SK-N-MC (cell line): ENCODE results near the gene EHMT2.
"Not testable (repeated sequence)": the region's sequence is repeated elsewhere in the genome, so short reads cannot be mapped to it uniquely, and the experiment has no call there.

Source experiments
- DNase-seq: peaks from one replicate; pipeline ENCODE4 v3.0.0-alpha.2; 2011; ENCODE audit warnings: low read depth, low spot score
- H3K27ac ChIP-seq: fragments of 200-600 bp; sonication (generic); 2 replicates; pipeline ENCODE4 v1.5.1; 2016; ENCODE audit warnings: mixed run types
- H3K36me3 ChIP-seq: fragments of 200-600 bp; sonication (generic); 2 replicates; pipeline ENCODE4 v1.6.1; 2017; ENCODE audit warnings: antibody characterized with exemption, low read length, mixed read lengths; ENCODE audit not compliant: insufficient read depth
- H3K4me3 ChIP-seq: fragments of 200-600 bp; sonication (generic); 2 replicates; pipeline ENCODE4 v1.5.1; 2016
- H3K9ac ChIP-seq: fragments of 200-600 bp; sonication (generic); 2 replicates; pipeline ENCODE4 v1.8.0; 2017; ENCODE audit warnings: mixed run types, mixed read lengths; ENCODE audit not compliant: insufficient read length
- H3K9me3 ChIP-seq: fragments of 200-600 bp; sonication (generic); 2 replicates; pipeline ENCODE4 v1.6.1; 2017; ENCODE audit warnings: low read depth, mild to moderate bottlenecking, antibody characterized with exemption, low read length, moderate library complexity, mixed read lengths
- EZH2 ChIP-seq: fragments of 200-600 bp; sonication (generic); IDR thresholded peaks from one replicate; pipeline ENCODE4 v1.6.1; 2017; ENCODE audit warnings: antibody characterized with exemption
- FOXP2 ChIP-seq: optimal IDR thresholded peaks from 2 replicates; pipeline ENCODE3; 2011; ENCODE audit warnings: mild to moderate bottlenecking, moderate library complexity; ENCODE audit not compliant: insufficient read depth; ENCODE audit errors: extremely low read length, control extremely low read depth
- POLR2AphosphoS5 ChIP-seq: IDR thresholded peaks from 2 replicates; pipeline ENCODE4 v1.6.1; 2012; ENCODE audit warnings: mild to moderate bottlenecking, low read depth, low read length, borderline replicate concordance

Gene EHMT2

DNA sequence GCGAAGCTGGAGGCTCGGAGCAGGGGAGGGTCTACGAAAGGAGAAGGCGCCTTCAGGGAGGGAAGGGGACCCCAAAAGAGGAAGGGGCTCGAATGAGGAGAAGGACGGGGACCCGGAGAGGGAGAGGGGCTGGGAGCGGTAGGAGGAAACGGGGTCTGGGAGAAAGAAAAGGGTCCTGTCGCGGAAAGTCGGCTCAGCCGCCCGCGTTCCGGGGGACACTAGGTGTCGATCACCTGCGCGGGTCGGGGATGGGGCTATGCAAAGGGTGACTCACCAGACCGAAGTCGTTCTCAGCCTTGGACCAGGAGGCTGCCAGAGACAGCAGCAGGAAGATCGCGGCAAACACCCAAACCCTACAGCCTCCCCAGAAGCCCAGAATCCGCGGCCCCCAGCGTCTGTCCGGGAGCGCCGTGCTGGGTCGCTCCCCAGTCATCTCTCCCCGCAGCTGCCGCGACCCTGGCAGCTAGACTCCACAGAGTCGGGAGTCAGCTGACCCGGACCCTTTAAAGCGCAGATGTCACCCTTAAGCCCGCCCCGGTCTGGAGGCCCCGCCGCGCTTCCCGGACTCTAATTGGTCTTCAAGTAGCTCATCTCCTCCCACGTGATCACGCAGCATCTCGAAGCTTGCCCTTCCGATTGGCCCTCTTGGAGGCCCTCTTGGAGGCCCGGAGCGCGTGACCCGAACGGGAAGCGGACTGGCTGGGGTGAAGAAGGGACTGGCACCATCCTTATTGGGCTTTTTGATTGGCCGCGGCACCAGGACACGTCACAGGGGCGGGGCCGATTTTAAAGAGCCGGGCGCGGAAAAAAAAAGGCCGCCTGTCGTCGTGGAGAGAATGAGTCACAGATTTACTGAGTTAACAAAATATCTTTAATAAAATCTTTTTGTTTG lies 34.9 kb downstream of the EHMT2 start, which contains the start of gene NEU1:
NEU1 (minus strand) TSS at position 478 of the 892 bp plus-strand sequence; CDS start at position 433, 45 bp downstream.
- Histone ChIP-seq H3K9ac (peak within 1 kb of the TSS; percentile 77), H3K9me3 (no peaks in the 10 kb centered on the region), H3K27ac (peak within 1 kb of the TSS; percentile 95), H3K36me3 (peaks cover 9% of the 10 kb centered on the region; the same call in 1 of the 2 replicates), H3K4me3 (peak within 1 kb of the TSS; percentile 84)
- TF ChIP-seq POLR2AphosphoS5 (peak; percentile 99), FOXP2 (no peak), EZH2 (no peak)
- peak; percentile 100 for DNase-seq

DNA sequence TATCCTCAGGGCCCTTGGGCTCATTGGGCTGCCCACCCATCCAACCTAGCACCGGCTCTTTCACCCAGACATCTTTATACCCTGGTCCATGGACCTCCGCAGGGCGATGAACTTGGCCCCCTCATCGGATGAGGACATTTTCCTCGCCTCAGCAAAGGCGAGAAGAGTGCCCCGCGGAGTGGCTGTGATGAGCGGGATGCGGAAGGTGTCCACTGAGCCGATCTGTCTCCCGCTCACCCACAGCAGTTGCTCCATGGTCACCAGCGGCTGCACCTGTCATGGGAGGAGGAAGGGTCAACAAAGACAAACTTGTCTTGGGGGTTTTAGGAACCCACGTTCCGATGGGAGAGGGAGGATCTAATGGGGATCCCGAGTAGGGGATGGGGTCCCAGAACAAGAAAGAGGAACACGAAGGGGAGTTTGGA lies 35.6 kb downstream of the EHMT2 start:
- no peak overlapping the region for H3K27ac ChIP-seq
- peak overlapping the region; percentile 84 for H3K4me3 ChIP-seq
- no peak for TF ChIP-seq POLR2AphosphoS5
- TF ChIP-seq EZH2: no peak
- no peak for TF ChIP-seq FOXP2
- DNase-seq: no peak
- H3K9ac ChIP-seq: peak overlapping the region; percentile 77
- H3K9me3 ChIP-seq: no peaks in the 10 kb centered on the region
- H3K36me3 ChIP-seq: peaks cover 9% of the 10 kb centered on the region; the same call in 1 of the 2 replicates

DNA sequence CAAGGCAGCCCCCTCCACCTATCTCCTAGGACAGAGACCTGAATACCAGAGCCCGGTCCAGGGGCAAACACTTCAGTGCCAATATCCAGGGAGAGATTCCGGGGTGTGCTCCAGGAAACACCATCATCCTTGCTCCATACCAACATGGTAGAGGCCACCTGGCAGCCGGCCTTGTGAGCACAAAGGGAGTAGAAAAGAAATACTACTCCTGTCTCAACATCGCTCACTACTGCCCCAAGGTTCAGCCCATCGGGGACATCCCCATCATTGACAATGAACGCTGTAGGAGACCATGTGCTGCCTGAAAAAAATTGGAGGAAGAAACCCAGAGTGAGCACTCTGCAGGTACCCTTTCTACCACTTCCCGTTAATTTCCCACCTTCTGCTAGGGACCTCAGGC lies 36.3 kb downstream of the EHMT2 start:
- no peak overlapping the region for H3K4me3 ChIP-seq
- no peak overlapping the region for H3K27ac ChIP-seq
- DNase-seq: no peak
- H3K9me3 ChIP-seq: no peaks in the 10 kb centered on the region
- no peak overlapping the region for H3K9ac ChIP-seq
- no peak for TF ChIP-seq POLR2AphosphoS5
- no peak for TF ChIP-seq FOXP2
- no peak for TF ChIP-seq EZH2
- H3K36me3 ChIP-seq: peaks cover 9% of the 10 kb centered on the region; the same call in 1 of the 2 replicates

DNA sequence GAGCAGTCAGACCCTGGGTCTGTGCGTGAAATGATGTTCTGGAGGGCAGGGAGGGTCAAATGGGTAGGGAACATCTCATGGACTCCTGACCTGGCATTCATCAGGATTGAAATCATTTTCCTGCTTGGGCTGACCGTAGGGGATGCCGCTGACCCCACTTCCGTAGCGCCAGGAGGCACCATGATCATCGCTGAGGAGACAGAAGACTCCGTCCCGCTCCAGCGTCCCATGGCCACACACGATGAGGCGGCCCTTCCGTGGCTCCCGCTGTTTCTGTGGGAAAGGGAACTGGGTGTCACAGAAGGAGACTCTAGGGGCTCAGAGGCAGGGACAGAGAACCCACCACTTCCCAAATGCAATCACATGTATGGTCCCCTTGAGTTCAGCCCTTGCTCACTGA lies 37.1 kb downstream of the EHMT2 start:
- no peak overlapping the region for H3K9ac ChIP-seq
- H3K36me3 ChIP-seq: peaks cover 9% of the 10 kb centered on the region; the same call in 1 of the 2 replicates
- no peaks in the 10 kb centered on the region for H3K9me3 ChIP-seq
- DNase-seq: no peak
- TF ChIP-seq POLR2AphosphoS5 (no peak), FOXP2 (no peak), EZH2 (no peak)
- H3K27ac ChIP-seq: no peak overlapping the region
- no peak overlapping the region for H3K4me3 ChIP-seq

DNA sequence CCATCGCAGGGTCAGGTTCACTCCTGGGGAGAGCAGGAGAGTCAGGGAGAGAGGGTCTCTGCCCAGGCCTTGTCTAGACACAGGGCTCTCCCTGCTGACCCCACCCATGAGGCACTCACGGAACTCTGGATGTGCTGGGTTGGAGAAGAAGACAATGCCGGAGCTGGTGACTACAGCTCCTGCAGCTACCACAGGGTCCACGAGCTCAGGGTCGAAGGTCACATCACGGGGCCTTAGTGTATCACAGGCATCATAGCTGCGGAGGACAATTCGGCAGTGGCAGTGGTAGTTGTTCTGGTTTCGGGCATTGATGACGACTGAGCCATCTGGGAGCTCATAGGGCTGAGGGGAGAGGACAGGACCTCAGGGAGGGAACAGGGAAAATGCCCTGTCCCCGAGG lies 37.6 kb downstream of the EHMT2 start:
- Histone ChIP-seq H3K9ac (no peak overlapping the region), H3K36me3 (peaks cover 9% of the 10 kb centered on the region; the same call in 1 of the 2 replicates), H3K27ac (no peak overlapping the region), H3K9me3 (no peaks in the 10 kb centered on the region), H3K4me3 (no peak overlapping the region)
- no peak for DNase-seq
- TF ChIP-seq EZH2: no peak
- TF ChIP-seq POLR2AphosphoS5: no peak
- no peak for TF ChIP-seq FOXP2

DNA sequence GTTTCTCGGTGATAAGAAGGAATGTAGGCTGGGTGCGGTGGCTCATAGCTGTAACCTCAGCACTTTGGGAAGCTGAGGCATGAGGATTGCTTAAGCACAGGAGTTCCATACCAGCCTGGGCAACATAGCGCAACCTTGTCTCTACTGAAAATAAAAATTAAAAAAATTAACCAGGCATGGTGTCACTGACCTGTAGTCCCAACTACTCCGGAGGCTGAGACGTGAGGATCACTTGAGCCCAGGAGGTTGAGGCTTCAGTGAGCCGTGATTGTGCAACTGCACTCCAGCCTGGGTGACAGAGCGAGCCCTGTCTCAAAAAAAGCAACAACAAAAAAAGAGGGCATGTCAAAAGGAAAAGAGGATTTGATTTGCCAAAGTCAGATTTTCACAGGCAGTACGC lies 38.8 kb downstream of the EHMT2 start:
- H3K36me3 ChIP-seq: peaks cover 9% of the 10 kb centered on the region; the same call in 1 of the 2 replicates
- no peak overlapping the region for H3K27ac ChIP-seq
- no peak for DNase-seq
- no peak overlapping the region for H3K9ac ChIP-seq
- H3K4me3 ChIP-seq: no peak overlapping the region
- no peak for TF ChIP-seq EZH2
- TF ChIP-seq POLR2AphosphoS5: no peak
- no peak for TF ChIP-seq FOXP2
- no peaks in the 10 kb centered on the region for H3K9me3 ChIP-seq

DNA sequence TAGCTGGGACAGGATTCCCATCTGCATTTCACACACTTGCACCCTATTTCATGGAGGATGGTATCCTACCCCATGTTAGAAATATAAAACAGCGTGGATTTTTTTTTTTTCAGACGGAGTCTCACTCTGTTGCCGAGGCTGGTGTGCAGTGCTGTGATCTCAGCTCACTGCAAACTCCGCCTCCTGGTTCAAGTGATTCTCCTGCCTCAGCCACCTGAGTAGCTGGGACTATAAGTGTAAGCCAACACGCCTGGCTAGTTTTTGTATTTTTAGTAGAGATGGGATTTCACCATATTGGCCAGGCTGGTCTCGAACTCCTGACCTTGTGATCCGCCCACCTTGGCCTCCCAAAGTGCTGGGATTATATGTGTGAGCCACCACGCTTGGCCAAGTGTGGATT lies 39.7 kb downstream of the EHMT2 start:
- not testable (repeated sequence) for H3K36me3 ChIP-seq, H3K27ac ChIP-seq, DNase-seq, H3K9me3 ChIP-seq, H3K4me3 ChIP-seq, H3K9ac ChIP-seq

DNA sequence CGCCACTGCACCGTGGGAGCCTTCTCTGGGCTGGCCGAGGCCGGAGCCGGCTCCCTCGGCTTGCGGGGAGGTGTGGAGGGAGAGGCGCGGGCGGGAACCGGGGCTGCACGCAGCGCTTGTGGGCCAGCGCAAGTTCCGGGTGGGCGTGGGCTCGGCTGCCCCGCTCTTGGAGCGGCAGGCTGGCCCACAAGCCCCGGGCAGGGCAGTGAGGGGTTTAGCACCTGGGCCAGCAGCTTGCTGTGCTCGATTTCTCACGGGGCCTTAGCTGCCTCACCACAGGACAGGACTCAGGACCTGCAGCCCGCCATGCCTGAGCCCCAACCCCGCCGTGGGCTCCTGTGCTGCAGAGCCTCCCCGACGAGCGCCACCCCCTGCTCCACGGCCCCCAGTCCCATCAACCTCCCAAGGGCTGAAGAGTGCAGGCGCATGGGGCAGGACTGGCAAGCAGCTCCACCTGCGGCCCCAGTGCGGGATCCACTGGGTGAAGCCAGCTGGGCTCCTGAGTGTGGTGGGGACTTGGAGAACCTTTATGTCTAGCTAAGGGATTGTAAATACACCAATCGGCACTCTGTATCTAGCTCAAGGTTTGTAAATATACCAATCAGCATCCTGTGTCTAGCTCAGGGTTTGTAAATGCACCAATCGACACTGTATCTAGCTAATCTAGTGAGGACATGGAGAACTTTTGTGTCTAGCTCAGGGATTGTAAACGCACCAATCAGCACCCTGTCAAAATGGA lies 45.3 kb downstream of the EHMT2 start:
- H3K9ac ChIP-seq, H3K36me3 ChIP-seq, DNase-seq, H3K4me3 ChIP-seq, H3K9me3 ChIP-seq, H3K27ac ChIP-seq: not testable (repeated sequence)
